ENCODE measurements around the gene SERPINA1.

Gene SERPINA1

GRCh38 chr14:94397289-94398181 lies 9.1 kb upstream of the SERPINA1 start:
- DNase-seq = no peak

- no peak for DNase-seq
Observed at GRCh38 chr14:94396628-94397225, 8.3 kb upstream of the SERPINA1 start.

- no peak for DNase-seq
Observed at GRCh38 chr14:94395888-94396574, 7.6 kb upstream of the SERPINA1 start.

GRCh38 chr14:94395282-94395887 lies 7.0 kb upstream of the SERPINA1 start:
- no peak for DNase-seq

- DNase-seq = no peak
Observed at GRCh38 chr14:94394581-94395207, 6.3 kb upstream of the SERPINA1 start.

- no peak for DNase-seq
Observed at GRCh38 chr14:94394025-94394493, 5.7 kb upstream of the SERPINA1 start.

- DNase-seq = no peak
Observed at GRCh38 chr14:94393474-94393873, 5.1 kb upstream of the SERPINA1 start.

GRCh38 chr14:94392510-94392935 lies 4.1 kb upstream of the SERPINA1 start:
- DNase-seq = no peak

- DNase-seq = no peak
Observed at GRCh38 chr14:94391281-94391975, 3.0 kb upstream of the SERPINA1 start.

GRCh38 chr14:94390372-94391086 lies 2.1 kb upstream of the SERPINA1 start:
- no peak for DNase-seq

GRCh38 chr14:94389731-94390371 lies 1.4 kb upstream of the SERPINA1 start:
- DNase-seq = no peak

- DNase-seq = no peak
Observed at GRCh38 chr14:94389104-94389469, 685 bp upstream of the SERPINA1 start.

- DNase-seq = no peak
Observed at GRCh38 chr14:94388027-94388383, 397 bp downstream of the SERPINA1 start.

GRCh38 chr14:94387051-94388026 lies 1.1 kb downstream of the SERPINA1 start:
- DNase-seq = no peak

- no peak for DNase-seq
Observed at GRCh38 chr14:94386085-94387031, 2.0 kb downstream of the SERPINA1 start.

- no peak for DNase-seq
Observed at GRCh38 chr14:94385553-94386057, 2.8 kb downstream of the SERPINA1 start.

- no peak for DNase-seq
Observed at GRCh38 chr14:94384342-94384741, 4.1 kb downstream of the SERPINA1 start.

- no peak for DNase-seq
Observed at GRCh38 chr14:94383777-94384176, 4.6 kb downstream of the SERPINA1 start.

Measured in NCI-H524 treated with DMSO at 0.1 percent for 48 hours (cell line).